ENCODE measurements around the gene RPL37A. TPM values are rescaled to one million over a fixed set of nuclear protein-coding genes. Genes with fewer than 3 reads are reported as not detected.

RPL37A gene
- total RNA-seq, 1 experiment from 2014 or later = 1,405 TPM

GRCh38 chr2:216485745-216486144, 12.9 kb upstream of the RPL37A start:
- no peak for DNase-seq (ENCODE audit: low spot score)
- in situ Hi-C loops (cut with HindIII; ENCODE audit: low sequenced_read_pairs) = no loop called here

- in situ Hi-C loops (cut with HindIII; ENCODE audit: low sequenced_read_pairs) = no loop called here
- no peak for DNase-seq (ENCODE audit: low spot score)
These were observed 12.4 kb upstream of the RPL37A start for GRCh38 chr2:216486271-216486670.

GRCh38 chr2:216486708-216487107, 11.9 kb upstream of the RPL37A start:
- in situ Hi-C loops (cut with HindIII; ENCODE audit: low sequenced_read_pairs) = no loop called here

GRCh38 chr2:216490061-216490460, 8.6 kb upstream of the RPL37A start:
- in situ Hi-C loops (cut with HindIII; ENCODE audit: low sequenced_read_pairs) = no loop called here
- DNase-seq (ENCODE audit: low spot score) = no peak

More at GRCh38 chr2:216486708-216487107, 11.9 kb upstream of the RPL37A start:
- DNase-seq (ENCODE audit: low spot score) = no peak

- in situ Hi-C loops (cut with HindIII; ENCODE audit: low sequenced_read_pairs) = no loop called here
- no peak for DNase-seq (ENCODE audit: low spot score)
These were observed 6.6 kb upstream of the RPL37A start for GRCh38 chr2:216491793-216492596.

GRCh38 chr2:216492597-216493333, 5.9 kb upstream of the RPL37A start:
- in situ Hi-C loops (cut with HindIII; ENCODE audit: low sequenced_read_pairs) = no loop called here
- DNase-seq (ENCODE audit: low spot score) = no peak

- in situ Hi-C loops (cut with HindIII; ENCODE audit: low sequenced_read_pairs) = no loop called here
- no peak for DNase-seq (ENCODE audit: low spot score)
These were observed 5.3 kb upstream of the RPL37A start for GRCh38 chr2:216493334-216493685.

- in situ Hi-C loops (cut with HindIII; ENCODE audit: low sequenced_read_pairs) = no loop called here
- no peak for DNase-seq (ENCODE audit: low spot score)
These were observed 3.0 kb upstream of the RPL37A start for GRCh38 chr2:216495656-216496055.

- in situ Hi-C loops (cut with HindIII; ENCODE audit: low sequenced_read_pairs) = no loop called here
- DNase-seq (ENCODE audit: low spot score) = no peak
These were observed 1.1 kb upstream of the RPL37A start for GRCh38 chr2:216497382-216498069.

GRCh38 chr2:216498070-216498378, 620 bp upstream of the RPL37A start:
- in situ Hi-C loops (cut with HindIII; ENCODE audit: low sequenced_read_pairs) = no loop called here
- DNase-seq (ENCODE audit: low spot score) = no peak

GRCh38 chr2:216499641-216500218, 1.1 kb downstream of the RPL37A start:
- in situ Hi-C loops (cut with HindIII; ENCODE audit: low sequenced_read_pairs) = no loop called here
- no peak for DNase-seq (ENCODE audit: low spot score)

GRCh38 chr2:216500572-216500971, 1.9 kb downstream of the RPL37A start:
- no peak for DNase-seq (ENCODE audit: low spot score)
- in situ Hi-C loops (cut with HindIII; ENCODE audit: low sequenced_read_pairs) = no loop called here

- no peak for DNase-seq (ENCODE audit: low spot score)
- in situ Hi-C loops (cut with HindIII; ENCODE audit: low sequenced_read_pairs) = no loop called here
These were observed 3.2 kb downstream of the RPL37A start for GRCh38 chr2:216501854-216502253.

GRCh38 chr2:216502381-216503158, 3.9 kb downstream of the RPL37A start:
- no peak for DNase-seq (ENCODE audit: low spot score)
- in situ Hi-C loops (cut with HindIII; ENCODE audit: low sequenced_read_pairs) = no loop called here

- in situ Hi-C loops (cut with HindIII; ENCODE audit: low sequenced_read_pairs) = no loop called here
- no peak for DNase-seq (ENCODE audit: low spot score)
These were observed 4.5 kb downstream of the RPL37A start for GRCh38 chr2:216503159-216503629.

GRCh38 chr2:216503697-216504375, 5.2 kb downstream of the RPL37A start:
- DNase-seq (ENCODE audit: low spot score) = no peak
- in situ Hi-C loops (cut with HindIII; ENCODE audit: low sequenced_read_pairs) = no loop called here

GRCh38 chr2:216504376-216504762, 5.7 kb downstream of the RPL37A start:
- DNase-seq (ENCODE audit: low spot score) = no peak
- in situ Hi-C loops (cut with HindIII; ENCODE audit: low sequenced_read_pairs) = no loop called here
